Stimulated activated CD8-positive, alpha-beta memory T cell treated with anti-CD3 and anti-CD28 coated beads, Interleukin-4, amount 100 ng/mL, for 24 hours (primary cell): Measurements from ENCODE around the gene ASTN1.

Source experiments
- DNase-seq: peaks from one replicate; pipeline ENCODE4 v3.0.0-alpha.2; 2020; ENCODE audit warnings: low read depth

The ASTN1 gene

DNA sequence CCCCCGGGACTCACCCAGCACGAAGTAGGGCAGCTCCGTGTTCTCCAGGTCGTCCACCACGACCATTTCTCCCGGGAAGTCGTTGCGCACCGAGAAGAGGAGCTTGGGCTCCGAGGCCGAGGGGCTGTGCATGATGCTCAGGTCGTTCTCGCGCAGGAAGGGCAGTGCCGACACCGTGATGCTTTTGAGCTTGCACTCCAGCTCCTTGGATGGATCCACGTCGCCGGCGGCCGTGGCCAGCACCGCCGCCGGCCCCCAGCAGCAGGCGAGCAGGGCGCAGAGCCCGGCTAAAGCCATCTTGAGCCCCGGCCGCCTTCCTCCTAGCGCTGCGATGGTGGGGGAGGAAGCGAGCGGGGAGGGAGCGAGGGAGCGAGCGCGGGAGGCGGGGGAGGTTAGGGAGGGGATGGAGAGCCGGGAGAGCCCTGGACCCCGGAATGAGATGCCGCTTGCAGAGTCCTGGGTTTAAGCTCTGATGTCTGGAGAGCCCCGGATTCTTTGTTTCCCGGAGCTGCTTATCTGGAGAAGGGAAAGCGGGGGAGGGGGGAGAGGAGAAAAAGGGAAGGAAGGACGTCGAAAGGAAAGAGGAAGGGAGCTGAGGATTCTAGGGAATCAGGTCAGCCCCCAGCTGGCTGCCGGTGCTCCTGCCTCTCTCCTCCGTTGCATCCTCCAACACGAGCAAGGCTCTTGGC lies at the start of gene ASTN1:
TSS of gene ASTN1 (minus strand) at position 333 of the 689 bp plus-strand sequence. CDS start at position 297, 36 bp downstream.
- no peak for DNase-seq

DNA sequence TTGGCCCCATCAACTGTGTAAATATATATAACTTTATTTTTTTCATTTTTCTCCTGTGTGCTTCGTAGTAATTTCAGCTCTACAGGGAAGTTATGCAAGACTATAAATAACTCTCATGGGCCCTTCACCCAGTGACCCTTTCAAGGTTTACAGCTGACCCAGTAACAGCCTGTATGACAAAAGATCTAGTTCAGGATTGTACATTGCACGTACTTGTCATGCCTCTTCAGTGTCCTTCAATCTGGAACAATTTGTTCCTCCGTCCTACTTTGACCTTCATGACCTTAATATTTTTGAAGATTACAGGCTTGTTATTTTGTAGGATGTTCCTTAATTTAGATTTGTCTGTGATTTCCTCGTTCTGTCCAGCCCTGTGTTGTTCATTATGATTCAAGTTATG lies 46.7 kb upstream of the ASTN1 start:
- DNase-seq: no peak

DNA sequence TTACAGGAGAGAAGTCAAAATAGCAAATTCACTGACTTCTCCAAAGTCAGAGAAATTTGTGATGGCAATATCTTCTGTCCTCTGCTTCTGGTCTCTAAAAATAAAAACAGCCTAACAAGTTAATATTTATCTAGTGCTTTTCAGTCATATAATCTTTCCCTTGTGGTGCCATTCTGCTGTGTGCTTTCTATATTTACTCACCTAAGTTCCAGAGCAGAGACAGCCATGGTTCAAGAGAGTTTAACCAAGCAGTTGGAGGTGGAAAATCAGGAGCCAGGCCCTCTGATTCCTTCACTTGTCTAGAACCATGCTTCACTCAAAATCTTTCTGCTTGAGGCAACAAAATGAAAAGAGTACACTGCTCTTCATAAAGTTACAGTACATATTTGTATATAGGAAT lies 45.6 kb upstream of the ASTN1 start:
- no peak for DNase-seq

DNA sequence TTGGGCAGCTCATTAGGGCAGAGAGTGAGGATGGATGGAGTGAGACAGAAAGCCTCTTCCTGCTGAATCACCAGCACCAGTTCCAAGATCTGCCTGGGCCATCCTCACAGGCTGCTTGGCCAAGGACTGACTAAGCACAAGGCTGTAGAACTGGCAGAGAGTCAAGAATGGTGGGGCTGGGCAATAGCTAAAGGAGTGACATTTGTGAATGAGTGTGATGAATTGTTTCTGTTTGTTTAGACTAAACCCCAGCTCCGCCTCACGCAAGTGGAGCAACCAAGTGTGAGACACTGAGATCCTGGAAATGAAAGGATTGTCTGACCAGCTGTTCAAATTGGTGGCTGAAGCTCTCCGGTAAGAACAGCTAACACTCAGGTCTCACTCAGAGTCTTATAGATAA lies 44.8 kb upstream of the ASTN1 start:
- DNase-seq: no peak

DNA sequence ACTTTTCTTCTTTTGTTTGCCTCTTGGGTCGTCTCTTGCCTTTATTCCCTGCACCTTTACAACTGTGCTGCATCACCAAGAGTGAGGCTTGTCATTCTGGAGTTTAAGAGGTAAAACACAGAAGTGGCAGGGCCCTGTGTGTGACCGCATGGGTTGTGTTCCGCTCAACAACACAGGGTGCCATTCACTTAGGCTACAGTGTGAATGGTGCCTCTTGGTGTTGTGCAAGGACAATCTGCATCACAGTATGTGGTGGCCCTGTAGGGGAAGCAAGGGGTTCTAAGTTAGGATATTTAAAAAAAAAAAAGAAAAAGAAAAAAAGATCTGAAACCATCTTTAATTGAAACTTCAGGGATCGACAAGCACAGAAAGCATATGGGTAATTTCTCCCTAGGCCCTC lies 44.4 kb upstream of the ASTN1 start:
- no peak for DNase-seq

DNA sequence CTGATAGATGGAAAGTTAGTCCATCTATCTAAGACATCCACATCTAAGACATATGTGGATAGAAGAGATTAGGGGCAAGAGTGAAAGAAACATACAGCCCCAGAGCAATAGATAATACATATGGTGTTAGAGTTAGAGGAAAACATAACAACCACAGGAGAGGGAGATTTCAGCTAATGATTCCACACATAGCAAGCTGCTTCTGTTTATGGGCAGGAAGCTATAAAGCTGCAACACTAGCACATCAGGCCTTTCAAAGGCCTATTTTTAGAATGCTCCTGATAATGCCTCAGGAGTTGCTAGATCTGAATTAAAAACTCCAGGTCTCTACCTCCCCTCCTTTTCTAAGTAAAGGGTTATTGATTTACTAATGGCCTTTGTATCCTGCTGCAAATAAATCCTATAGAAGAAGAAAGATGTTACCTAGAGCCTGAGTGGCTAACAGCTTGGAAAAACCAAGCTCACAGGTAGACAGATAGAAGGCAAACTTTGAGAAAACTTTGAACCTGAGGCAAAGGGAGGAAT lies 42.4 kb upstream of the ASTN1 start:
- no peak for DNase-seq

DNA sequence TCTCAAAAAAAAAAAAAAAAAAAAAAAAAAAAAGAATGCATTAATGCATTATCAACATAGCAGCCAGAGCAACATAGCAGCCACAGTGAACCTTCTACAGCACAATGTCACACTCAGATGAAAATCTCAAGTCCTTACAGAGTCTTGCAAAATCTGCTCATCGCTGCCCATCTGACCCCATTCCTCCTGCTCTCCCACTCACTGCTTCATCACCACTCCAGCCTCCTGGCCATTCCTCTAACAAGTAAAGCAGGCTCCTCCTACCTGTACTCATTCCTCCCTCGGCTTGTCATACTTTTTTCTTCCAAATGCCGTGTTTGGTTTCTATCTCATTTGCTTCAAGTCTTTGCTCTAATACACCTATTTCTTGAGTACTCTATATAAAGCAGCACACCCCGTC lies 35.8 kb upstream of the ASTN1 start:
- DNase-seq: no peak

DNA sequence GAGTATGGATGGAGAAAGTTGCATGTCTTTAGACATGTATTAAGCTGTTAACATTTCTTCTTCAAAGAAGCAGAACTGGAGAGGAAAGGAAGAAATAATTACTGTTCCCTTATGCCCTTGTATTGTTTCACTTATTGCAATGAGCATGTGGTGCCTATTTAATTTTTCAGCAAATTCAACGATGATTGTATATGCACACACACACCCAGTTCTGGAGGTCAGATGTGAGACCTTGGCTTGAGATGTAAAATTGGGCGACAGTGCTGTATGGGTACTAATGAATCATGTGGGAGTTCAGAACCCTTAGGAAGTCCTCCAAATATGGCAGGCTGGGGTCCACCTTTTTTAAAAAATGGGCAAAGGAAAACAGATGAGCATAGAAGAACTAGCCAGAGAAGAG lies 33.7 kb upstream of the ASTN1 start:
- no peak for DNase-seq

DNA sequence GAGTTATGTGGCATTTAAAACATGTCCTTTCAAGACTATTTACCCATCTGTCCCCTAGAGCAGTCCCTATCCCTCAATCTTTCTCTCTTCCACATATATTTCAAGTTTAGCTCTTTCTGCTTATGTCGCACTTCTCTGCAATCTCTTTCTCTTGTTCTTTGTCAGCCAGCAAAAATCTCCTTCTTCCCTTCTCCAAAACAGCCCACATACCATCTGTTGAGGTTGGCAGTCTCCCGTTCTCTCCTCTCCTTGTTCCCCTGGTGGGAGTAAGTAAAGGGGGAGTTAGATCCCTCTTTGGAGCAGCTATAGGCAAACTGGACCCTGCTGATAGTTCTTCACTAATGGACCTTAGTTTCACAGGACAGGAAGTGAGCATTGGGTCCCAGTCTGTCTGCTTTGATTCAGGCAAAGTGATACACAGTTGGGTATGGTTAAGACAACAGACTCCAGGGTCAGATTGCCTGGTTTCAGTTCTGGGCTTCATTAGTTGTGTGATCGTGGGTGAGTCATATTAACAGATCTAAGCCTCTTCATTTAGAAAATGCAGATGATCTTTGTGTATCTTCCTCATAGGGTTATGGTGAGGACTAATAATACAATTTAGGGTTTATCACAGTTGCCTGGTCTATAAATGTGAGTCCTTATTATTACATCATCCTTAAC lies 25.9 kb upstream of the ASTN1 start:
- DNase-seq: no peak

DNA sequence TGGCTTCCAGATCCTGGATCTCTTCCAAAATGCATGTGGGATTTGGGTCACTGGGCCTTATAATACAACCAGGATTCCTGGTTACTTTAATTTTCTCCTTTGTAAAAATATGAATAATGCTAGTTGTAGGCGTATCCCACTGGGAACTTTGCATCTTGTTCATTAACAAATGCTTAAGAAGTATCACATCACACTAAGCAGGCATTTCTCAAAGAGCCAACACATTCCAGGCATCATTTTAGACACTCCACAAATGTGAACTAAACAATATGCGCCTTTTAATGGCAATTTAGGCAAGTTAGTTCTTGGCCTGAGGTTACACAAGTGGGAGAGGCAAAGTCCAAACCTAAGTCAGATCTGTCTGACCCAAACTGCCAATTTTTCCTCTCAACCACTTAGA lies 22.1 kb upstream of the ASTN1 start:
- no peak for DNase-seq

DNA sequence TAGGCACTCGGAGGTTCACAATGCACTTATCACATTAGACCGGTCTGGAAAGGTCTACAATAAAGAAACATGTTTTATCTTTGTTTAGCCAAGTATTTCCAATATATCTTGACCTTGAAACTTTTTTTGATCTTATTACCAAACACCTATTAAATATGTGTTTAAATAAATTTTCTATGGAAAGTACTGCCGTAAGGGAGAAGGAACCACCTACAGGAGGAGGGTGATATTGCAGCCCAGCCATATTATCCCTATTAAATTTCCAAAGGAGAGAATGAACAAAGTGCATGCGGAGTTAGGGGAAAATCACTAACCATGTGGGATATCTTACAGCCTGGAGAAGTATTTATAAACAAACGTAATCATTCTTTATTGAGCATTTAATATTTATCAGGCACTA lies 20.7 kb upstream of the ASTN1 start:
- DNase-seq: no peak

DNA sequence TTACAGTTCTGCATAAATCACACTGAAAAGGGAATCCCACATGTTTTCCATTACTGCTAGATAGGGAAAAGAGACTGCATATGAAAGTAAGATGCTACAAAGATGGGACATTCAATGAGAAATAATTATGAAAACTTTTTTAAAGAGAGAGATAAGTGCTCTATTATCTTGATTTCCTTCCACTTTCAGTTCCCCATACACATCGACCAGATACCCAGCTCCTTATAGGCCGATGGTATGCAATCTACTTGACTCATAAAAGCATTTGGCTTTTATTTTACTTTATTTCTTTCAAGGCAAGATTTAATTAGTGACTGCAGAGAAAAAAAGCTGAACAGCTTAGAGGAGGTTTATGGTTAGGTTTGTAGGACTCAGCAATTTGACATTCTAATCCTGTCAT lies 19.3 kb upstream of the ASTN1 start:
- DNase-seq: no peak

DNA sequence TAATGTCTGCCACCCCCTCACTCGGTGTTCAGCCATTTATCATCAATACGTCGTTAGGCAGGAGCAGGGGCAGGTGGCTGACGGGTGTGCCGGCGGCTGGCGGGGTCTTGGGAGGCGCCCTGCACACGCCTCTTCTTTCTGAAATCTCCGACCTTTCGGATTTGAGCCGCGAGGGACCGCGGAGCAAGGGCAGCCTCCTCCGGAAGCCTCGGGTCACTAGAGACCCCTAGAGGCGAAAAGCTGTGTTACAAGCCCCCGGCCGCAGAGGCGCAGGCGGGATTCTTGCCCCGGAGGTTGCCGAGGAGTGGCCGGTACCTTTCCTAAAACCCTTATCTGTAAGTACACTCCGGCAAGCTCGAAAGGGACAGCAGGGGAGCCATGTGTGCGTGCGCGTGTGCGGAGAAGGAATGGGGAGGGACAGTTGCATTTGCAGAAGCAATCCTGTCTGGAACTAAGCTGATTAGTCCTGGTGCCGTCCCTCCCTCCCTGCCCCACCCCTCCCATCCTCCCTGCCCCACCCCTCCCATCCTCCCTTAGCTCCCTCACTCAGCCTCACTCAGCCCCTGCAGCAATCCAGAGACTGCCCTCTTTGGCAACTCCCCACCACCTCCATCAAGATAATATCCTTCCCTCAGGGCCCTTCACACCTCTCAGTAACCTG lies 17.2 kb upstream of the ASTN1 start:
- peak; percentile 7 for DNase-seq

DNA sequence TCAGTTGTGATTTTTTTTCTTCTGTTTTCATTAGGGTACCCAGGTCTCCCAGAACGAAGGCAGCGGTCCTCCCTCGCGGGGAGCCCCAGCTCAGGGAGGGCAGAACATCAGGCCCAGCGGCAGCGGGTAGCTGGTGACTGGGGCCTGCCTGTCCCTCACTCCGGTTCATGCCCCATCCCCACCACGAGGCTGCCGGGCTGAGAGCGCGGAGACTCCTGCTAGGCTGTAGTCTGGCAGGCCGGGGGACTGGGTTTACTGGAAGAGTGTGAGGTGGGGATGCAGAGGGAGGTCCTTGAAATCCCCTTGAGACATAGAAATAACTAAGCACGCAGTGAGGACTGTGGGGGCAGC lies 16.7 kb upstream of the ASTN1 start:
- no peak for DNase-seq

DNA sequence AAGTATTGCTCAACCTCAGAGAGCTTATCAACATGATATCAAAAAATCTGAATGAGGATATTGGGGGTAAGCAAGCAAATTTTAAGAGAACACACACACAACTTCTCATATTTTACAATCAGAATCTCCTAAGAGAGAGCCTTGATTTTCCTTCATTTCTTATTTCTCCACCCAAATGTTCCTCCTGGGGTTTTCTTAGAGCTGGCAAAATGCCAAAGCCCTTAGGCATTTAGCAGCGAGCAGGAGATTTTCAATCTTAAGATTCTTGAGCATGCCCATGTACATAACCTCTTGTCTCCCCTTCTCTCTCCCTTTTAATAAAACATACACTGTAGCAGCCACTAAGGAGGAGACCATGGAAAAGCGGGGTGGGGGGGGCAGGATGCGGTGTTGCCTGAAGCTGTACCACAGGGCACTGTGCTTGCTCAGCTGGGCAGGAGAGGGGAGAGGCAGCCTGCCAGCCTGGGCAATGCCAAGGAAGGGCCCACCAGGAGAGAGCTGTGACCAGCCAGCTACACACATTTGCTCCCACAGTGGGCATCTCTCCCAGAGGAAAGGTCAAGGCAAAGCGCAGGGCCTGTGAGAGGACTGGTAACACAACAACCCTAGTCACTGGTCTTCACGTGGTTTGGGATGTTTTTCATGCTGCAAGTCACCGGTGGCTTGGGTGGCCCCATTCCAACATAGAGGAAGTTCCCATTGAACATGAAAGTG lies 10.6 kb upstream of the ASTN1 start:
- DNase-seq: no peak

DNA sequence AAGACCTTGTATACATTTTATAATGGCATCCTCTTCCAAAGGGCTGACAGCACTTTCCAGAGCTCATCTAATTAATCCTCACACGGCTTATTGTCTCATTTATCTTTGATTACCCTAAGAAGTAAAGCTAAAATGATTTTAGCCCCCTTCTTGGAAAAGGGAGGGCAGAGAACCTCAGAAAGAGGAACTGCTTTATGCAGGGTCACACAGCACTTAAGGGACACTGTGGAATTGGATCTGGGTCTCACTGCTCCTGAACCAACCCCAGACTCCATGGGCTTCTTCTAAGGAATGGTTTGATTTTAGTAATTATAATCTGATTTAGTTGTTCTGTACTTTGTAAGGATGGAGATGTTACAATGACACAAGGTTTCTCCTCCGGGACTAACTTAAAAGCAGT lies 9.5 kb upstream of the ASTN1 start:
- DNase-seq: no peak

DNA sequence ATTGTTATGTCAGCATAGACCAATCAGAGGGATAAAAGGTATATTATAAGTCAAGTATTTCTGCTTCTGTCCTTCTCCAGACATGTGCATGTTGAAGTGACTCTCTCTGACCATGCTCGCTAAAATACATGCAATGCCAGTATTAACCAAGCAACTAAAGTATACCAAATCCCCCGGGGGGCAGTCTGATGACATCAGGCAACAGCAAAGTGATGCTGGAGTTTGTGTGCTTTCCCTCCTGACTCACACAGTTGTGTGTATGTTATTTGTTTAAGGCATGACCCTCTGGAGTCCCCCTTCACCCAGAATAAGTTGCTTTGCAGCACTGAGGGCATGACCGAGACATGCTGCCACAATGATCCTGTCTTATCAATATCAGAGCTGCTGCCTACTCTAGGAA lies 8.4 kb upstream of the ASTN1 start:
- DNase-seq: no peak

DNA sequence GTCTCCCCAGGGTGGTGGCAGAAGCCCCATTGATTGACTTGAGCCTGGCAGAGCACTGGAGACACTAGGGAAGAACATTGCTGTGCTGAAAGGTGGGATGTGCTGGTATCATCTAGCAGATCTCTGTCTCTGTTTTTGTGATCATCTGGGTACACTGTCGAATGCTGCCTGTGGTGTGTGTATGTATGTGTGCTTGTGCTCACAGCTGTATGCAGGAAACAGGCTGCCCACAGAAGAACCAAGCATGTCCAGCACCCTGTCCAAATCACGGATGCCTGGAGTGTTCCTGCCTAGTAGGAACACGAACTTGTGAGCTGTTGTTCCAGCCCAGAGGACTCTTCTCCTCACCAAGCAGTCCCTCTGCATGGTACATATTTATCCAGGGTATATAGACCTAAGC lies 7.8 kb upstream of the ASTN1 start:
- no peak for DNase-seq

DNA sequence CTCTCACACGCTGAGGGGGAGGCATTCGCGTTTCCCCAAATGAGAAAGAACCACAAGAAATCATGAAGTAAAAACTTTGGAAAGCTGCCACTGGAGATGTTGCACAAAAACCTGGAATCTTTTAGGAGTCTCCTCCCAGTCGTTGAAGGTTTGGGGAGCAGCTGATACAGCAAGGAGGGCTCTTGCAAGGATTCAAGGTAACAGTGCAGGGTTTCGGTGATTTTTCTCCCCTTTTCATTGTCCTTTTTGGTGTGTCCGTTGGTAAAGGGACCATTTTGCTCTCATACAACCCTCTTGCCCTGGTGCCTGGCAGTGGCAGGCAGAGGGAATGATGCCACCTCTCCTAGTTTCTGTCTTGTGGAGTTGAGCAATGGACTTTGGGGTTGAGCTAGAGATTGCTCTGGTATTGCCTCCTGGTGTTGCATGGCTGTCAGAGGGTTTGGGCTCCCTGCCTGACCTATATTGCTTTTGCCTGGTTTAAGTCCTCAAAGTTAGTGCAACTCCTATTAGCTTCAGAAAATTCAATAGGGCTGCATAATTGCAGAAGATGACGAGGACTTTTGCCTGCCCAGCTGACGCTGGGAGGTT lies 7.1 kb upstream of the ASTN1 start:
- no peak for DNase-seq

DNA sequence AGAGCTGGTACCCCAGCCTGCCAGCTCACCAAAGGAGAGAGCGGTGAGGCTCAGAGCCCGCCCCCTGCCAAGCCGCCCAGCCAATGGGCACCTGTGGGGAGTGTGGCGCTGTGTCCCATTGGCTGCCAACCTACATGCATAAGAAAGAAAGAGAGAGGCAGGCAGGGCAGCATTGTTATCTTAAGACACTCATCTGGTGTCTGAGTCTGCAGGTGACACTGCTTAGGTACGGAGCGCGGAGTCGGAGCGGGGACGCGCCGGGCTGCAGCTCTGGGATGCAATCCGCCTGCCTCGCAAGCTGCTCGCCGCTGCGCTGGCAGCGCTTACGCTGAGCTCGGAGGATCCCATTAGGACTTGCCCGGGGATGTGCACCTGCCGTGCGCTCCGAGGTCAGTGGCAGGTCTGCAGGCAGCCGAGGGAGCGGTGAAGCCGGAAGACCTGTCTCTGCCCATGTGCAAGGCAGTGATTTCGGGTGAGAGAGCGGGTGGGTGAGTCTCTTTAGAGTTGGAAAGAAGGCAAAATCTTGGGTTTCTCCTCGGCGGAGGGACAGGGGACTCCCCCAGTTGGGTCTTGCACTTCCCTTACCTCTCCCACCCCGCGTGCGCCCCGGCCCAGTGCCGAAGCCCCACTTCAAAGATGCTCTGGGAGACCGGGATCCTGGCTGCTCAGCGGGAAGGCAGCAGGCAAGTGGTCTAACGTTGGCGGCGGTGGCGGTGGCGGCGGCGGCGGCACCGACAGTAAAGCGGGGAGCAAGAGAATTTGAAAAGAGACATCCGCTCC lies 6.4 kb upstream of the ASTN1 start, which contains the start of gene BRINP2:
TSS of gene BRINP2 (plus strand) at position 203 of the 780 bp plus-strand sequence. CDS start 58,919 bp downstream, outside the sequence.
- no peak for DNase-seq

DNA sequence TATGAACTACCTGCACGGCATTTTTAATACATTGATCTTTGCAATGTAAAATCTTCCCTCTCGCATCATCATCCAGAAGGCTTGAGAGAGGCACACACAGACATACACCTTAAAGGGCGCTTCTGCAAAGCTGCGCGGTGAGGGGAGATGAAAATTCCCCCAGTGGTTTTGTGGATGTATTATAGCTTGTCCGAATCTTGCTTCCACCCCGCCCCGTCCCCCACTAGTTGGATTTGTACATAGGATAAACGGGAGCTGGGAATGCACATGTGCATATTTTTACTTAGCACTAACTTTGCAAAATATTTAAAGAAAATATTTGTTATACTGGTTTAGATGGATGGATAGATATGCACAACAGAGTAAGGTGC lies 542 bp upstream of the ASTN1 start:
- DNase-seq: no peak
